K562 (cell line): Measurements from ENCODE around the gene UBE2M. TPM values are rescaled to one million over a fixed set of nuclear protein-coding genes. Genes with fewer than 3 reads are reported as not detected.

Experiments used
- BMI1 ChIP-seq: fragments of 150-350 bp; IDR thresholded peaks from 2 replicates; pipeline ENCODE4 v1.6.1; 2014; ENCODE audit warnings: low read length
- CHCHD3 ChIP-seq: fragments of 250-450 bp; sonication (Bioruptor Pico); IDR thresholded peaks from 2 replicates; pipeline ENCODE4 v2.1.2; 2022; ENCODE audit warnings: mild to moderate bottlenecking
- ETV1 ChIP-seq: fragments of 450-650 bp; conservative IDR thresholded peaks from 2 replicates; pipeline ENCODE4 v1.6.1; 2016; ENCODE audit warnings: missing genetic modification characterization, control low read depth, low read depth, missing compliant biosample characterization
- ETV6 ChIP-seq, 3 experiments: fragments of 150-350 bp in 1 of 3; sonication (generic) in 1 of 3; formaldehyde crosslinking in 1 of 3; IDR thresholded peaks; 2 replicates each; pipeline versions ENCODE4 v1.6.1 to v1.8.0; 2014 to 2022; ENCODE audit warnings: borderline replicate concordance in 2 of 3, low read depth in 2 of 3, antibody characterized with exemption in 1 of 3, low read length in 1 of 3, mild to moderate bottlenecking in 1 of 3, missing genetic modification reagents in 1 of 3
- HNRNPL ChIP-seq: fragments of 200-400 bp; formaldehyde crosslinking; IDR thresholded peaks from 2 replicates; pipeline ENCODE4 v1.6.1; 2017; ENCODE audit warnings: low read depth, mild to moderate bottlenecking, low read length
- IRF9 ChIP-seq: fragments of 450-650 bp; IDR thresholded peaks from 2 replicates; pipeline ENCODE4 v1.6.1; 2016; ENCODE audit warnings: missing biosample characterization, missing genetic modification characterization
- MAFK ChIP-seq: IDR thresholded peaks from 2 replicates; pipeline ENCODE4 v1.6.1; 2011; ENCODE audit warnings: low read length, improper control_type of control experiment
- NCOR1 ChIP-seq: fragments of 450-650 bp; IDR thresholded peaks from 2 replicates; pipeline ENCODE4 v1.6.1; 2016; ENCODE audit warnings: mild to moderate bottlenecking, moderate library complexity
- PATZ1 ChIP-seq: fragments of 250-450 bp; sonication (Bioruptor Pico); IDR thresholded peaks from 2 replicates; pipeline ENCODE4 v1.5.0; 2020; ENCODE audit warnings: mild to moderate bottlenecking, borderline replicate concordance
- PHF8 ChIP-seq: fragments of 200-600 bp; sonication (generic); IDR thresholded peaks from 2 replicates; pipeline ENCODE4 v1.6.1; 2012; ENCODE audit warnings: mixed run types, mild to moderate bottlenecking, inconsistent platforms, low read length, moderate library complexity, borderline replicate concordance
- SMARCA5 ChIP-seq: fragments of 450-650 bp; IDR thresholded peaks from 2 replicates; pipeline ENCODE4 v1.6.1; 2016
- SNRNP70 ChIP-seq: fragments of 200-400 bp; formaldehyde crosslinking; optimal IDR thresholded peaks from 2 replicates; pipeline ENCODE3; 2017; ENCODE audit warnings: low read depth, low read length
- XRCC4 ChIP-seq: IDR thresholded peaks from one replicate; pipeline ENCODE4 v1.6.1; 2011; ENCODE audit not compliant: insufficient read depth, insufficient read length; ENCODE audit errors: extremely low read depth
- ZNF384 ChIP-seq: IDR thresholded peaks from 2 replicates; pipeline ENCODE4 v1.6.1; 2012; ENCODE audit warnings: low read depth, low read length, improper control_type of control experiment
- ZSCAN32 ChIP-seq: fragments of 450-650 bp; formaldehyde crosslinking; IDR thresholded peaks from 2 replicates; pipeline ENCODE4 v1.4.0; 2020; ENCODE audit warnings: mild to moderate bottlenecking, moderate library complexity
- polyA plus RNA-seq, 8 experiments: library from polyadenylated mRNA; depleted of rRNA in 4 of 8; stranded (reverse) in 5 of 8; unstranded in 3 of 8; fragments of >200 nt; fragmentation: Nextera tagmentation in 2 of 8; fragmentation: Illumina TruSeq in 1 of 8; extraction: Ambion mirVana in 2 of 8; extraction: Trizol in 1 of 8; gene quantifications; 2 replicates each; pipeline versions ENCODE4 v1.2.1 to v1.2.3, GENCODE V29; 2011 to 2014; ENCODE audit warnings: inconsistent platforms in 1 of 8, missing spikeins in 1 of 8
- total RNA-seq, 7 experiments: library from RNA; depleted of rRNA in 6 of 7; stranded (reverse); fragments of >200 nt in 6 of 7; fragmentation: Illumina TruSeq in 2 of 7; extraction: Trizol in 2 of 7; gene quantifications; 2 replicates each; pipeline versions ENCODE4 v1.2.1 to v1.2.3, GENCODE V29; 2011 to 2021; ENCODE audit warnings: low replicate concordance in 1 of 7
- TF ChIP-seq, protein P1 (sequence below): sonication (generic); formaldehyde crosslinking; IDR thresholded peaks from 2 replicates; pipeline ENCODE4 v1.8.0; 2022; ENCODE audit warnings: mild to moderate bottlenecking, missing genetic modification reagents
- TF ChIP-seq, protein P2 (sequence below): fragments of 450-650 bp; formaldehyde crosslinking; conservative IDR thresholded peaks from 2 replicates; pipeline ENCODE4 v1.4.0; 2022; ENCODE audit warnings: mild to moderate bottlenecking, missing genetic modification characterization

Gene UBE2M
- total and polyA plus RNA-seq, 9 of the 15 experiments (the other 6 are each of a cell fraction or from before 2014, with no cell fraction given) = 0.92 to 163 (median 85.7) TPM

- no peak for TF ChIP-seq BMI1
- TF ChIP-seq ETV6 (IDR thresholded peaks at IDR 0.05; ENCODE audit: borderline replicate concordance in 1 of 2, low read depth in 2 of 2, low read length in 1 of 2) = 0 out of 4 replicates have a peak, but pooled peaks of 1 of the 2 experiments have one; percentile 16
- no peak for TF ChIP-seq ETV6 (CRISPR knock-in tag; IDR thresholded peaks at IDR 0.05; ENCODE audit: borderline replicate concordance)
- TF ChIP-seq XRCC4 = no peak
- TF ChIP-seq SMARCA5 = no peak
- TF ChIP-seq, protein P1, sequence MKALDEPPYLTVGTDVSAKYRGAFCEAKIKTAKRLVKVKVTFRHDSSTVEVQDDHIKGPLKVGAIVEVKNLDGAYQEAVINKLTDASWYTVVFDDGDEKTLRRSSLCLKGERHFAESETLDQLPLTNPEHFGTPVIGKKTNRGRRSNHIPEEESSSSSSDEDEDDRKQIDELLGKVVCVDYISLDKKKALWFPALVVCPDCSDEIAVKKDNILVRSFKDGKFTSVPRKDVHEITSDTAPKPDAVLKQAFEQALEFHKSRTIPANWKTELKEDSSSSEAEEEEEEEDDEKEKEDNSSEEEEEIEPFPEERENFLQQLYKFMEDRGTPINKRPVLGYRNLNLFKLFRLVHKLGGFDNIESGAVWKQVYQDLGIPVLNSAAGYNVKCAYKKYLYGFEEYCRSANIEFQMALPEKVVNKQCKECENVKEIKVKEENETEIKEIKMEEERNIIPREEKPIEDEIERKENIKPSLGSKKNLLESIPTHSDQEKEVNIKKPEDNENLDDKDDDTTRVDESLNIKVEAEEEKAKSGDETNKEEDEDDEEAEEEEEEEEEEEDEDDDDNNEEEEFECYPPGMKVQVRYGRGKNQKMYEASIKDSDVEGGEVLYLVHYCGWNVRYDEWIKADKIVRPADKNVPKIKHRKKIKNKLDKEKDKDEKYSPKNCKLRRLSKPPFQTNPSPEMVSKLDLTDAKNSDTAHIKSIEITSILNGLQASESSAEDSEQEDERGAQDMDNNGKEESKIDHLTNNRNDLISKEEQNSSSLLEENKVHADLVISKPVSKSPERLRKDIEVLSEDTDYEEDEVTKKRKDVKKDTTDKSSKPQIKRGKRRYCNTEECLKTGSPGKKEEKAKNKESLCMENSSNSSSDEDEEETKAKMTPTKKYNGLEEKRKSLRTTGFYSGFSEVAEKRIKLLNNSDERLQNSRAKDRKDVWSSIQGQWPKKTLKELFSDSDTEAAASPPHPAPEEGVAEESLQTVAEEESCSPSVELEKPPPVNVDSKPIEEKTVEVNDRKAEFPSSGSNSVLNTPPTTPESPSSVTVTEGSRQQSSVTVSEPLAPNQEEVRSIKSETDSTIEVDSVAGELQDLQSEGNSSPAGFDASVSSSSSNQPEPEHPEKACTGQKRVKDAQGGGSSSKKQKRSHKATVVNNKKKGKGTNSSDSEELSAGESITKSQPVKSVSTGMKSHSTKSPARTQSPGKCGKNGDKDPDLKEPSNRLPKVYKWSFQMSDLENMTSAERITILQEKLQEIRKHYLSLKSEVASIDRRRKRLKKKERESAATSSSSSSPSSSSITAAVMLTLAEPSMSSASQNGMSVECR (CRISPR knock-in tag) = no peak; the same call in 1 of the 2 replicates
- TF ChIP-seq MAFK = no peak
- peak; percentile 92 for TF ChIP-seq ZNF384
- no peak for TF ChIP-seq ETV1
- TF ChIP-seq PATZ1 (CRISPR knock-in tag) = no peak
- TF ChIP-seq SNRNP70 = no peak
- TF ChIP-seq, protein P2, sequence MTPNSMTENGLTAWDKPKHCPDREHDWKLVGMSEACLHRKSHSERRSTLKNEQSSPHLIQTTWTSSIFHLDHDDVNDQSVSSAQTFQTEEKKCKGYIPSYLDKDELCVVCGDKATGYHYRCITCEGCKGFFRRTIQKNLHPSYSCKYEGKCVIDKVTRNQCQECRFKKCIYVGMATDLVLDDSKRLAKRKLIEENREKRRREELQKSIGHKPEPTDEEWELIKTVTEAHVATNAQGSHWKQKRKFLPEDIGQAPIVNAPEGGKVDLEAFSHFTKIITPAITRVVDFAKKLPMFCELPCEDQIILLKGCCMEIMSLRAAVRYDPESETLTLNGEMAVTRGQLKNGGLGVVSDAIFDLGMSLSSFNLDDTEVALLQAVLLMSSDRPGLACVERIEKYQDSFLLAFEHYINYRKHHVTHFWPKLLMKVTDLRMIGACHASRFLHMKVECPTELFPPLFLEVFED = no peak
- no peak for TF ChIP-seq ZSCAN32 (CRISPR knock-in tag)
- TF ChIP-seq HNRNPL = no peak
- TF ChIP-seq CHCHD3 (CRISPR knock-in tag) = no peak
- peak; percentile 79; the same call in 1 of the 2 replicates for TF ChIP-seq PHF8
- TF ChIP-seq IRF9 (tag) = no peak
- no peak for TF ChIP-seq NCOR1
Observed at GRCh38 chr19:58575183-58576041, 17.0 kb upstream of the UBE2M start (continued).
